Spleen (tissue), 11 donors: ENCODE results near the gene DZANK1. TPM values are rescaled to one million over a fixed set of nuclear protein-coding genes. Genes with fewer than 3 reads are reported as not detected.
A peak's percentile ranks its signal among the peaks of the same experiment; 100 is the strongest.

Source experiments
- DNase-seq: peaks from one replicate; pipeline ENCODE4 v3.0.0-alpha.2; 2020
- H3K27ac ChIP-seq, 8 donors: fragments of 200-600 bp; sonication (generic) in 7 of 8; 1 replicate in 4 of 8; 2 replicates in 4 of 8; pipeline versions ENCODE4 v1.5.0 to v1.8.0; 2016 to 2021; ENCODE audit warnings: inconsistent platforms in 4 of 8, mild to moderate bottlenecking in 4 of 8, moderate library complexity in 1 of 8
- H3K27me3 ChIP-seq, 7 donors: fragments of 200-600 bp; sonication (generic) in 6 of 7; replicated peaks in 1 of 7; 1 replicate in 4 of 7; 2 replicates in 3 of 7; pipeline versions ENCODE4 v1.5.0 to v1.8.0; 2016 to 2021; ENCODE audit warnings: inconsistent platforms in 3 of 7, mild to moderate bottlenecking in 1 of 7
- H3K36me3 ChIP-seq, 6 donors: fragments of 200-600 bp; sonication (generic) in 5 of 6; 1 replicate in 4 of 6; 2 replicates in 2 of 6; pipeline versions ENCODE4 v1.5.0 to v1.8.0; 2016 to 2021; ENCODE audit warnings: inconsistent platforms in 2 of 6
- H3K4me1 ChIP-seq, 6 donors: fragments of 200-600 bp; sonication (generic) in 5 of 6; 1 replicate in 3 of 6; 2 replicates in 3 of 6; pipeline versions ENCODE4 v1.5.0 to v1.8.0; 2016 to 2021; ENCODE audit warnings: inconsistent platforms in 3 of 6
- H3K4me3 ChIP-seq, 8 donors: fragments of 200-600 bp; sonication (generic) in 7 of 8; 1 replicate in 4 of 8; 2 replicates in 4 of 8; pipeline versions ENCODE4 v1.5.0 to v1.8.0; 2016 to 2021; ENCODE audit warnings: inconsistent platforms in 4 of 8, mild to moderate bottlenecking in 4 of 8, moderate library complexity in 2 of 8
- H3K9me3 ChIP-seq, 8 donors: fragments of 200-600 bp; sonication (generic) in 7 of 8; 1 replicate in 4 of 8; 2 replicates in 4 of 8; pipeline versions ENCODE4 v1.5.0 to v1.8.0; 2016 to 2021; ENCODE audit warnings: inconsistent platforms in 4 of 8
- POLR2A ChIP-seq, 3 donors: fragments of 450-650 bp; IDR thresholded peaks; one replicate each; pipeline ENCODE4 v1.5.1; 2017; ENCODE audit warnings: antibody characterized with exemption in 3 of 3, mild to moderate bottlenecking in 1 of 3
- POLR2AphosphoS5 ChIP-seq, 3 donors: sonication (generic); formaldehyde crosslinking; IDR thresholded peaks; one replicate each; pipeline ENCODE4 v1.5.1; 2017; ENCODE audit warnings: antibody characterized with exemption in 3 of 3
- WGBS, 5 donors: extraction: QIAGEN DNeasy Blood & Tissue Kit in 3 of 5; methylation state at CpG; one replicate each; pipeline versions ENCODE4 v1.1.5 to v1.1.7; 2013 to 2018; 5-methylcytosine and 5-hydroxymethylcytosine counted together
- intact Hi-C: fragments of 100-400 bp; cut with DNase I; formaldehyde crosslinking; loops from one replicate; pipeline ENCODE4 v1.15.0; 2023; ENCODE audit warnings: low total_unique reads
- polyA plus RNA-seq, 3 donors: library from polyadenylated mRNA; stranded (reverse); fragments of 200-250 nt; gene quantifications; one replicate each; pipeline ENCODE4 v1.2.1, GENCODE V29; 2013
- total RNA-seq, 7 donors: library from RNA; depleted of rRNA in 3 of 7; stranded (reverse); fragments of >200 nt in 3 of 7; fragmentation: NEBNext Ultra II Directional in 4 of 7; extraction: Animal tissue kit (Norgen Biotek cat#: 25700) in 4 of 7; gene quantifications; one replicate each; pipeline versions ENCODE4 v1.1.0 to v1.2.1, GENCODE V29; 2016 to 2021
- TF ChIP-seq, protein P1 (sequence below), 11 experiments: fragments of 200-600 bp in 7 of 11; fragments of 450-650 bp in 4 of 11; sonication (generic) in 4 of 11; IDR thresholded peaks in 8 of 11; conservative IDR thresholded peaks in 3 of 11; 1 replicate in 7 of 11; 2 replicates in 4 of 11; pipeline versions ENCODE4 v1.4.0 to v1.8.0; 2016 to 2021; ENCODE audit warnings: antibody characterized with exemption in 11 of 11, inconsistent platforms in 4 of 11, mild to moderate bottlenecking in 1 of 11
- donor health status: healthy with polysubstance abuse.
- donor health status: DM: no; HTN: no; CAD: no; lungs with moderate emphysema.
- donor health status: DM: no; HTN: no; CAD: no.
- donor health status: Bipolar disorder and iron deficiency.
- donor health status: healthy.
- donor health status: DM: no; HTN: no; CAD: no.
- donor health status: DM: yes; HTN: yes; CAD: no.

Gene DZANK1
- total and polyA plus RNA-seq, 10 donors, result 1.4 to 4.1 (median 2.2) TPM

GRCh38 chr20:18511571-18511970 is 44.7 kb upstream of the DZANK1 start:
- Histone ChIP-seq H3K9me3 (no peaks in the 10 kb centered on the region), H3K27ac (peak overlapping the region in 5 of 8 donors; percentile 24 to 59 (median 32)), H3K36me3 (peaks cover 2 to 72% (median 51%) of the 10 kb centered on the region in 6 donors), H3K4me1 (peaks cover 14 to 81% (median 49%) of the 10 kb centered on the region in 6 donors), H3K27me3 (no peaks in the 10 kb centered on the region), H3K4me3 (no peak overlapping the region)
- 54 to 87% (median 60%) methylated on average over 1 of the region's 1 CpG for WGBS, 5 donors
- no peak for DNase-seq
- intact Hi-C loops, result no loop called here
- TF ChIP-seq, protein P1, sequence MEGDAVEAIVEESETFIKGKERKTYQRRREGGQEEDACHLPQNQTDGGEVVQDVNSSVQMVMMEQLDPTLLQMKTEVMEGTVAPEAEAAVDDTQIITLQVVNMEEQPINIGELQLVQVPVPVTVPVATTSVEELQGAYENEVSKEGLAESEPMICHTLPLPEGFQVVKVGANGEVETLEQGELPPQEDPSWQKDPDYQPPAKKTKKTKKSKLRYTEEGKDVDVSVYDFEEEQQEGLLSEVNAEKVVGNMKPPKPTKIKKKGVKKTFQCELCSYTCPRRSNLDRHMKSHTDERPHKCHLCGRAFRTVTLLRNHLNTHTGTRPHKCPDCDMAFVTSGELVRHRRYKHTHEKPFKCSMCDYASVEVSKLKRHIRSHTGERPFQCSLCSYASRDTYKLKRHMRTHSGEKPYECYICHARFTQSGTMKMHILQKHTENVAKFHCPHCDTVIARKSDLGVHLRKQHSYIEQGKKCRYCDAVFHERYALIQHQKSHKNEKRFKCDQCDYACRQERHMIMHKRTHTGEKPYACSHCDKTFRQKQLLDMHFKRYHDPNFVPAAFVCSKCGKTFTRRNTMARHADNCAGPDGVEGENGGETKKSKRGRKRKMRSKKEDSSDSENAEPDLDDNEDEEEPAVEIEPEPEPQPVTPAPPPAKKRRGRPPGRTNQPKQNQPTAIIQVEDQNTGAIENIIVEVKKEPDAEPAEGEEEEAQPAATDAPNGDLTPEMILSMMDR (IDR thresholded peaks at IDR 0.05 in 8 of 11, conservative IDR thresholded peaks at IDR 0.05 in 3 of 11), result no peak
- TF ChIP-seq POLR2AphosphoS5 (IDR thresholded peaks at IDR 0.05) (no peak), POLR2A (IDR thresholded peaks at IDR 0.05) (no peak)

DNA sequence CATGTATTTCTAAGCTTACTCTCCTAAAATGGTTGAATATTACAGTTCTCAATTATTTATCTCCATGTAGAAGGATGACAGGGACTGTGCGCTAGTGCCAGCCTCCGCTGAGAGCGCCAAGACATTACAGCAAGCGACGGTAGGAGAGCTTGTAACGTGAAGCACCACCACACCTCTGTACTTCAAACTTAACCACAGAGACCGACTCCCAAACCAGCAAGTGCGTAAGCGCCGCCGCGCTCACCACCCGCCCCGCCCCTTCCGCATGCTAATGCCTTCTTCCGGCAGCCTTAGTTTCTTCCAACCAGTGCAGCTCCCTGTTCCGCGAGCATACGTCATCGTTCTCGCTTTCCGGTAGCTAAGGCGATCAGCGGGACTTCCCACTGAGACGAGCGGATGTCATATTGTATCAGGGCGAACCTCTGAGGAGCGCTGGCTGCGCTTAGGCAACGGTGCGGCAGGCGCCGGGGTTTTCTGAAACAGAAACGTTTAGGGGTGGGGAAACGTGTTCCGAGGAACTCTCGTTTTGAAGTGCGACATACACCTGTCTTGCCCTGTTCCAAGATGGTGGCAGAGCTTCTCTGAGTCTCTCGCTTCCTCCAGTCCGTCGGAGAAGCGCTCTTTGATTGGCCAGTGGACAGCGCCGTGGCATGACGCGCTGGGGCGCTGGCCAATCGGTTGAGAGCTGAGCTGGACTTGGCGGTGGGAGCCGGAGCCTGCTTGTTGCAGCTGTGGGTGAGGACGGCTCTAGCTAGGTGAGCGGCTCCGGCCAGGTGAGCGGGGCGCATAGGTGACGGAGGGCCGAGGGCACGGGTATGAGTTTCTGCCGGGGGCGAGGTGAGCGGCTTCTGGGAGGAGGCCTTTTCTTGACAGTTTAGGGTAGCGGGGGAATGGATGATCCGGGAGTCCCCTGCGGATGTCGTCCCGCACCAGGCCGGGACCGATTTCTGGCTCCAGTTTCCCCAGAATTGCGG is 40.7 kb upstream of the DZANK1 start, which contains the start of gene SEC23B:
SEC23B (plus strand) TSS at position 723 of the 974 bp plus-strand sequence. CDS start 2,896 bp downstream, outside the sequence.
- intact Hi-C loops, result loop anchor here (10.0 kb wide), 1 partner anchor 57 kb away; the partner anchor contains the start of gene SMIM26
- TF ChIP-seq POLR2A (IDR thresholded peaks at IDR 0.05), result peak in 2 of 3 donors; percentile 70 to 77
- TF ChIP-seq POLR2AphosphoS5 (IDR thresholded peaks at IDR 0.05), result peak; percentile 95 to 96 (median 95)
- TF ChIP-seq, protein P1 (IDR thresholded peaks at IDR 0.05 in 8 of 11, conservative IDR thresholded peaks at IDR 0.05 in 3 of 11), result peak in 1 of 11 experiments; percentile 19
- peaks cover 0 to 32% (median 16%) of the 10 kb centered on the region in 6 donors for H3K36me3 ChIP-seq
- H3K27me3 ChIP-seq, result peaks cover 0 to 18% (median 0%) of the 10 kb centered on the region in 7 donors
- H3K4me3 ChIP-seq, result peak within 1 kb of the TSS; percentile 60 to 86 (median 66)
- WGBS, 5 donors, result 0 to 1% (median 1%) methylated on average over 56 to 69 of the region's 69 CpGs
- H3K4me1 ChIP-seq, result peaks cover 14 to 52% (median 41%) of the 10 kb centered on the region in 6 donors
- peak within 1 kb of the TSS; percentile 96 to 100 (median 98) for H3K27ac ChIP-seq
- DNase-seq, result peak; percentile 99
- H3K9me3 ChIP-seq, result no peaks in the 10 kb centered on the region

GRCh38 chr20:18506744-18507143 is 39.9 kb upstream of the DZANK1 start:
- intact Hi-C loops, result loop anchor here (10.0 kb wide), 1 partner anchor 58 kb away; the partner anchor contains the start of gene SMIM26
- Histone ChIP-seq H3K4me1 (peaks cover 14 to 45% (median 36%) of the 10 kb centered on the region in 6 donors), H3K27ac (peak overlapping the region; percentile 96 to 100 (median 98)), H3K27me3 (peaks cover 0 to 19% (median 0%) of the 10 kb centered on the region in 7 donors), H3K9me3 (no peaks in the 10 kb centered on the region), H3K36me3 (peaks cover 0 to 24% (median 12%) of the 10 kb centered on the region in 6 donors), H3K4me3 (peak overlapping the region in 7 of 8 donors; percentile 60 to 86 (median 70))
- 54 to 68% (median 66%) methylated on average over 8 of the region's 8 CpGs for WGBS, 5 donors
- no peak for DNase-seq
- TF ChIP-seq POLR2A (IDR thresholded peaks at IDR 0.05) (no peak), POLR2AphosphoS5 (IDR thresholded peaks at IDR 0.05) (no peak)
- TF ChIP-seq, protein P1 (IDR thresholded peaks at IDR 0.05 in 8 of 11, conservative IDR thresholded peaks at IDR 0.05 in 3 of 11), result no peak
